Sigmoid colon (tissue), 4 donors: ENCODE data around the gene KIF6.

ENCODE experiments used
- CTCF ChIP-seq, 4 experiments: fragments of 450-650 bp in 3 of 4; fragments of 200-600 bp in 1 of 4; IDR thresholded peaks; one replicate each; pipeline ENCODE4 v1.5.1; 2016 to 2019; ENCODE audit warnings: antibody characterized with exemption in 4 of 4, mild to moderate bottlenecking in 3 of 4, moderate library complexity in 2 of 4
- POLR2A ChIP-seq, 2 donors: fragments of 450-650 bp; IDR thresholded peaks; one replicate each; pipeline ENCODE4 v1.6.1; 2016; ENCODE audit warnings: antibody characterized with exemption in 2 of 2, mild to moderate bottlenecking in 2 of 2, moderate library complexity in 2 of 2
- POLR2AphosphoS5 ChIP-seq, 4 donors: sonication (generic); formaldehyde crosslinking; IDR thresholded peaks; one replicate each; pipeline ENCODE4 v1.6.1; 2017; ENCODE audit warnings: antibody characterized with exemption in 4 of 4

DNA sequence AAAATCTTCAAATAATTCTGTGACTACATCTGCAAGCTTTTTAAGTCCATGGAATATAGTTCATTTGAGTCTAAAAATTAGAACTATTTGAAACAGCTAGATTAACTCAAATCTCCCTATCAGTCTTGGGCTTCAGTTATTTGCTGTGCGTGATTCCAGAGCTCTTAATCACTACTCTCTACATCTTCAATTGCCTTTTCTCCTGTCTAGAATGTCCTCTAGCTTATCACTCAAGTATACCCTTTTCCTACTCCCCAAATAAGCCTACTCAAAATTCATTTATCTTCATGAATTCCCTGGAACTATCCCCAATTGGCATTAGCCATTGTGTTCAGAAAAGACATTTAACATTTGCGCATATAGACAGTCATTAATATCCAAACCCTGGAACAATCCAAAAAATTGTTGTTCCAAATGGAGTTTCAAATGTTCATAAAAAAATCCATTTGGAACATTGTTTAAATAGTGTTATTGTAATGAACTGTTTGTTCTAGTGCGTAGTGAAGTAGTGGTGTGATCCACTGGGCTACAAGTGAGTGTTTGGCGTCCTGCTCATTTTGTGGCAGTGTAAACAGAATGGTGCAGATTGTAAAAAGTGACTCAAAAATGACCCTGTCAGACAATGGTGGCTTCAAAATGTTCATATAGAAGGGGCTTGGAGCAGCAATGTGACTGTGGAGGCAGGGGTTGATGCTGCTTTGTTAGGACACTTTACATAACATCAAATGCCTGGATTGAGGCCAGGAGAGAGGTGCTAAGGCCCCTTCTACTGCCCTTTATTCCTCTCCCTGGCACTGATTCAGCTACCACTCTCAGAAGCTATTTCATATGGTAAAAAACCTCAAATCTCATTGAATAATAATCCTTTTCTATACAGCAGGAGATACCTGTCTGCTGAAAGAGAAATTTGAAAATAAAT lies 122.3 kb downstream of the KIF6 start:
- TF ChIP-seq POLR2AphosphoS5 (IDR thresholded peaks at IDR 0.05) = no peak
- TF ChIP-seq CTCF (IDR thresholded peaks at IDR 0.05) = no peak
- TF ChIP-seq POLR2A (IDR thresholded peaks at IDR 0.05) = no peak
